CD14-positive monocyte (primary cell): ENCODE data around the gene SIRPA. TPM values are rescaled to one million over a fixed set of nuclear protein-coding genes. Genes with fewer than 3 reads are reported as not detected.

Experiments used
- DNase-seq, 3 donors: peaks; one replicate each; pipeline ENCODE4 v3.0.0-alpha.2; 2011 to 2022
- H2AFZ ChIP-seq: 2 replicates; pipeline ENCODE4 v1.6.0; 2012; ENCODE audit warnings: mild to moderate bottlenecking, low read depth, low read length, inconsistent platforms; ENCODE audit not compliant: insufficient read depth, poor library complexity, severe bottlenecking
- H3K27ac ChIP-seq, 2 donors: 1 replicate in 1 of 2; 2 replicates in 1 of 2; pipeline ENCODE4 v1.5.1; 2012 to 2013; ENCODE audit warnings: low read length in 2 of 2, control low read depth in 1 of 2, inconsistent platforms in 1 of 2, low read depth in 1 of 2, mild to moderate bottlenecking in 1 of 2
- H3K27me3 ChIP-seq, 2 donors: one replicate each; pipeline versions ENCODE4 v1.6.0 to v1.6.1; 2011 to 2013; ENCODE audit warnings: low read length in 2 of 2; ENCODE audit not compliant: control insufficient read depth in 2 of 2, insufficient read depth in 2 of 2
- H3K36me3 ChIP-seq, 2 donors: replicated peaks in 1 of 2; 1 replicate in 1 of 2; 2 replicates in 1 of 2; pipeline versions ENCODE4 v1.5.1 to v1.6.1; 2012 to 2013; ENCODE audit warnings: low read length in 2 of 2, control low read depth in 1 of 2, inconsistent platforms in 1 of 2, mild to moderate bottlenecking in 1 of 2; ENCODE audit not compliant: insufficient read depth in 2 of 2, control insufficient read depth in 1 of 2
- H3K4me1 ChIP-seq, 2 donors: 1 replicate in 1 of 2; 2 replicates in 1 of 2; pipeline versions ENCODE4 v1.5.1 to v1.6.1; 2012 to 2013; ENCODE audit warnings: low read length in 2 of 2, control low read depth in 1 of 2, inconsistent platforms in 1 of 2, mild to moderate bottlenecking in 1 of 2, moderate library complexity in 1 of 2; ENCODE audit not compliant: insufficient read depth in 2 of 2, control insufficient read depth in 1 of 2
- H3K4me2 ChIP-seq: replicated peaks from 2 replicates; pipeline ENCODE3; 2012; ENCODE audit warnings: low read length, moderate library complexity, mild to moderate bottlenecking; ENCODE audit not compliant: poor library complexity, severe bottlenecking; ENCODE audit errors: extremely low read depth
- H3K4me3 ChIP-seq, 3 experiments: fragments of 200-600 bp in 1 of 3; sonication (generic) in 1 of 3; replicated peaks in 1 of 3; 1 replicate in 2 of 3; 2 replicates in 1 of 3; pipeline ENCODE4 v1.5.1; 2011 to 2013; ENCODE audit warnings: low read length in 3 of 3, mild to moderate bottlenecking in 3 of 3, control low read depth in 2 of 3, low read depth in 2 of 3, inconsistent platforms in 1 of 3, moderate library complexity in 1 of 3
- H3K79me2 ChIP-seq: 2 replicates; pipeline ENCODE4 v1.6.0; 2012; ENCODE audit warnings: mild to moderate bottlenecking, control low read depth, inconsistent platforms, low read length, moderate library complexity; ENCODE audit not compliant: insufficient read depth
- H3K9ac ChIP-seq: 2 replicates; pipeline ENCODE4 v1.6.0; 2017; ENCODE audit warnings: low read length, mild to moderate bottlenecking; ENCODE audit not compliant: insufficient read depth, poor library complexity, severe bottlenecking
- H3K9me3 ChIP-seq, 2 donors: replicated peaks in 1 of 2; 1 replicate in 1 of 2; 2 replicates in 1 of 2; pipeline versions ENCODE4 v1.5.1 to v1.6.1; 2012 to 2013; ENCODE audit warnings: low read length in 2 of 2, control low read depth in 1 of 2; ENCODE audit not compliant: control insufficient read depth in 1 of 2, insufficient read depth in 1 of 2
- H4K20me1 ChIP-seq: 2 replicates; pipeline ENCODE4 v1.6.0; 2012; ENCODE audit warnings: mild to moderate bottlenecking, low read length, control low read depth, moderate library complexity; ENCODE audit not compliant: insufficient read depth
- H3K27ac Mint-ChIP-seq, 7 donors: one replicate each; pipeline ENCODE4 v1.8.0; 2020; ENCODE audit warnings: mild to moderate bottlenecking in 7 of 7, mixed read lengths in 7 of 7, moderate library complexity in 6 of 7, inconsistent platforms in 2 of 7
- H3K27me3 Mint-ChIP-seq, 3 donors: one replicate each; pipeline ENCODE4 v1.8.0; 2021 to 2022; ENCODE audit warnings: low read depth in 3 of 3, mild to moderate bottlenecking in 3 of 3, mixed read lengths in 3 of 3, moderate library complexity in 3 of 3, inconsistent platforms in 1 of 3
- H3K36me3 Mint-ChIP-seq, 2 donors: one replicate each; pipeline ENCODE4 v1.8.0; 2020; ENCODE audit warnings: mixed read lengths in 2 of 2, inconsistent platforms in 1 of 2, mild to moderate bottlenecking in 1 of 2
- H3K4me1 Mint-ChIP-seq: one replicate; pipeline ENCODE4 v1.8.0; 2020; ENCODE audit warnings: mild to moderate bottlenecking, mixed read lengths
- H3K4me3 Mint-ChIP-seq, 2 donors: one replicate each; pipeline ENCODE4 v1.8.0; 2020; ENCODE audit warnings: mild to moderate bottlenecking in 2 of 2, mixed read lengths in 2 of 2, moderate library complexity in 1 of 2
- H3K9me3 Mint-ChIP-seq, 7 donors: one replicate each; pipeline ENCODE4 v1.8.0; 2020 to 2022; ENCODE audit warnings: mixed read lengths in 7 of 7, mild to moderate bottlenecking in 6 of 7, moderate library complexity in 6 of 7, inconsistent platforms in 2 of 7
- WGBS: methylation state at CpG from one replicate; pipeline ENCODE4 v1.1.5; 2013; ENCODE audit warnings: missing lambda C conversion rate; ENCODE audit not compliant: insufficient coverage; 5-methylcytosine and 5-hydroxymethylcytosine counted together
- intact Hi-C, 2 donors: fragments of 100-400 bp; cut with micrococcal nuclease; formaldehyde crosslinking; loops; one replicate each; pipeline versions ENCODE4 v1.15.0 to v1.15.1; 2023
- polyA plus RNA-seq, 3 donors: library from polyadenylated mRNA; depleted of rRNA in 1 of 3; unstranded in 2 of 3; stranded (reverse) in 1 of 3; fragments of 300-500 nt in 2 of 3; fragments of >200 nt in 1 of 3; fragmentation: Illumina TruSeq in 2 of 3; gene quantifications; 1 replicate in 2 of 3; 2 replicates in 1 of 3; pipeline ENCODE4 v1.2.3, GENCODE V29; 2012 to 2021
- TF ChIP-seq, protein P1 (sequence below): fragments of 200-600 bp; IDR thresholded peaks from one replicate; pipeline ENCODE4 v1.8.0; 2022; ENCODE audit warnings: antibody characterized with exemption, mild to moderate bottlenecking

Gene SIRPA
- polyA plus RNA-seq, 3 donors, result 28.4 to 126 (median 58.3) TPM

DNA sequence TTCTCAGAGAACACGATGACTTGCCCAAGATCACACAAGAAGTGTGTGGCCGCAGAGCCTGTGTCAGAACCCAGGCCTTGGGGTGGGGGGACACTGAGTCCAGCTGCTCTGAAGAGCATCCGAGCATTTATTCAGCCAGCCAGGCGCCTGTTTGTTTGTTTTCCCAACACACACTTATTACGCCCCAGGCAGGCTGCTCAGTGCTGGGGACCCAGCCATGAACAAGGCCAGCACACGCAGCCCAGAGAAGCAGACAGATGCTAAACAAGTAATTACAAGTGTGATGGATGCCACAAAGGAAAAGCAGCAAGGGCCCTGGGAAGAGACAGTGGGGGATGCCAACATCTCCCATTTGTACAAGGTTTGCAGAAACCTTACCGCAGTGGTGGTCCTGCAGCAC lies 19.4 kb upstream of the SIRPA start:
- peaks cover 0 to 6% of the 10 kb centered on the region in 2 donors for H3K9me3 ChIP-seq
- H3K4me2 ChIP-seq, result no peak overlapping the region
- peaks cover 62 to 63% of the 10 kb centered on the region in 2 donors for H3K4me1 ChIP-seq
- no peak overlapping the region for H2AFZ ChIP-seq
- 78% methylated on average over 5 of the region's 7 CpGs for WGBS
- DNase-seq, result no peak
- no peak overlapping the region for H3K4me3 ChIP-seq
- no peaks in the 10 kb centered on the region for H3K27me3 ChIP-seq
- no peaks in the 10 kb centered on the region for H3K36me3 ChIP-seq
- no peak overlapping the region for H3K4me3 Mint-ChIP-seq
- peaks cover 63% of the 10 kb centered on the region for H3K4me1 Mint-ChIP-seq
- intact Hi-C loops, result no loop called here
- H3K9ac ChIP-seq, result no peak overlapping the region
- peaks cover 2 to 10% (median 4%) of the 10 kb centered on the region in 7 donors for H3K9me3 Mint-ChIP-seq
- H4K20me1 ChIP-seq, result peaks cover 6% of the 10 kb centered on the region
- H3K27ac Mint-ChIP-seq, result peak overlapping the region in 4 of 7 donors; percentile 11 to 85 (median 50)
- no peaks in the 10 kb centered on the region for H3K79me2 ChIP-seq
- H3K27me3 Mint-ChIP-seq, result peaks cover 11 to 12% (median 11%) of the 10 kb centered on the region in 3 donors
- peaks cover 5 to 8% of the 10 kb centered on the region in 2 donors for H3K36me3 Mint-ChIP-seq
- TF ChIP-seq, protein P1, sequence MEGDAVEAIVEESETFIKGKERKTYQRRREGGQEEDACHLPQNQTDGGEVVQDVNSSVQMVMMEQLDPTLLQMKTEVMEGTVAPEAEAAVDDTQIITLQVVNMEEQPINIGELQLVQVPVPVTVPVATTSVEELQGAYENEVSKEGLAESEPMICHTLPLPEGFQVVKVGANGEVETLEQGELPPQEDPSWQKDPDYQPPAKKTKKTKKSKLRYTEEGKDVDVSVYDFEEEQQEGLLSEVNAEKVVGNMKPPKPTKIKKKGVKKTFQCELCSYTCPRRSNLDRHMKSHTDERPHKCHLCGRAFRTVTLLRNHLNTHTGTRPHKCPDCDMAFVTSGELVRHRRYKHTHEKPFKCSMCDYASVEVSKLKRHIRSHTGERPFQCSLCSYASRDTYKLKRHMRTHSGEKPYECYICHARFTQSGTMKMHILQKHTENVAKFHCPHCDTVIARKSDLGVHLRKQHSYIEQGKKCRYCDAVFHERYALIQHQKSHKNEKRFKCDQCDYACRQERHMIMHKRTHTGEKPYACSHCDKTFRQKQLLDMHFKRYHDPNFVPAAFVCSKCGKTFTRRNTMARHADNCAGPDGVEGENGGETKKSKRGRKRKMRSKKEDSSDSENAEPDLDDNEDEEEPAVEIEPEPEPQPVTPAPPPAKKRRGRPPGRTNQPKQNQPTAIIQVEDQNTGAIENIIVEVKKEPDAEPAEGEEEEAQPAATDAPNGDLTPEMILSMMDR, result no peak
- no peak overlapping the region for H3K27ac ChIP-seq

DNA sequence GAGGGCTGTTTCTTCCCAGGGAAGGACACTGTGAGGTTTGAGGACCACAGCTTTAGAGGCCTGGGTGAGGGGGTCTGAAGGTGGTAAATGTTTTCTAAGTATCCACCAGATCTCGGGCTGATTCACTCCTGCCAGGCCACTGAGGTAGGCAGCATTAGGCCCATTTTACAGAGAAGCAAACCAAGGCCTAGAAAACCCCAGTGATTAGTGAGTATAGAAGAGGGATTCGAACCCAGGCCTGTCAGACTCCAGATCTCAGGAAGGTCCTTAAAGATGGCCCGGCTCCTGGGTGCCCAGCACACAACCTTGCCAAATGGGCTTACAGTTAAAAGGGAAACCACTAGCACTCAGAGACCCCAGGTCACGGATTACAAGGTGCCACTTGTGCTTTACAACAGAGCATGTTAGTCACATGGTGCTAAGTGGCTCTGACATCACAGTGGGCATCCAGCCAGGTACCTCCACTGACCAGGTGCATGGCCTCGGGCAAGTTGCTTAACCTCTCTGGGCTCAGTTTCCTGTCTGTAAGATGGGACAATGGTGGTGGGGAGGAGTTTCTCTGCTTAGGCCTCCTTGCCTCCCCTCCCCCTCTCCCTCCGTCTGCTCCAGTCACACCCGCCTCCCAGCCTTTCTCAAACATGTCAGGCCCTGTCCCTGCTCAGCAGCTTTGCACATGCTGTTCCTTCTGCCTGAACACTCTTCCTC lies 18.8 kb upstream of the SIRPA start:
- no peaks in the 10 kb centered on the region for H3K36me3 ChIP-seq
- no peak overlapping the region for H2AFZ ChIP-seq
- Mint-ChIP-seq H3K4me1 (peaks cover 63% of the 10 kb centered on the region), H3K36me3 (peaks cover 5 to 8% of the 10 kb centered on the region in 2 donors), H3K27ac (no peak overlapping the region), H3K9me3 (peaks cover 2 to 10% (median 4%) of the 10 kb centered on the region in 7 donors), H3K27me3 (peaks cover 12 to 15% (median 14%) of the 10 kb centered on the region in 3 donors), H3K4me3 (no peak overlapping the region)
- intact Hi-C loops, result no loop called here
- no peak overlapping the region for H3K27ac ChIP-seq
- peaks cover 0 to 6% of the 10 kb centered on the region in 2 donors for H3K9me3 ChIP-seq
- TF ChIP-seq, protein P1, result no peak
- no peak for DNase-seq
- no peak overlapping the region for H3K4me2 ChIP-seq
- H3K9ac ChIP-seq, result no peak overlapping the region
- no peak overlapping the region for H3K4me3 ChIP-seq
- H3K27me3 ChIP-seq, result no peaks in the 10 kb centered on the region
- WGBS, result 100% methylated on average over 5 of the region's 7 CpGs
- H4K20me1 ChIP-seq, result peaks cover 11% of the 10 kb centered on the region
- H3K79me2 ChIP-seq, result no peaks in the 10 kb centered on the region
- H3K4me1 ChIP-seq, result peaks cover 62 to 63% of the 10 kb centered on the region in 2 donors
